Mesenchymal stem cell (in vitro differentiated cells and primary cell): ENCODE results near the gene FLT1.

Source experiments
- DNase-seq: peaks from one replicate; pipeline ENCODE4 v3.0.0-alpha.2; 2013
- H2AFZ ChIP-seq: one replicate; pipeline ENCODE4 v1.6.1; 2013; ENCODE audit warnings: low read depth, mild to moderate bottlenecking, control low read depth, inconsistent platforms, low read length, moderate library complexity
- H2AK5ac ChIP-seq: 2 replicates; pipeline ENCODE4 v1.6.1; 2013; ENCODE audit warnings: low read length, moderate library complexity, mild to moderate bottlenecking, inconsistent platforms; ENCODE audit not compliant: severe bottlenecking
- H2BK120ac ChIP-seq: one replicate; pipeline ENCODE4 v1.6.1; 2013; ENCODE audit warnings: low read depth, mild to moderate bottlenecking, inconsistent platforms, low read length, moderate library complexity
- H2BK12ac ChIP-seq, 2 experiments: one replicate each; pipeline ENCODE4 v1.6.1; 2013; ENCODE audit warnings: inconsistent platforms in 2 of 2, low read length in 2 of 2, mild to moderate bottlenecking in 2 of 2, moderate library complexity in 2 of 2, control low read depth in 1 of 2
- H2BK15ac ChIP-seq: one replicate; pipeline ENCODE4 v1.6.1; 2013; ENCODE audit warnings: mild to moderate bottlenecking, low read depth, inconsistent platforms; ENCODE audit not compliant: poor library complexity, severe bottlenecking
- H2BK5ac ChIP-seq: 2 replicates; pipeline ENCODE4 v1.6.1; 2013; ENCODE audit warnings: low read depth, mild to moderate bottlenecking, low read length, control low read depth, inconsistent platforms; ENCODE audit not compliant: poor library complexity, severe bottlenecking
- H3K14ac ChIP-seq, 2 experiments: one replicate each; pipeline ENCODE4 v1.6.1; 2013; ENCODE audit warnings: inconsistent platforms in 2 of 2, low read length in 2 of 2, control low read depth in 1 of 2, mild to moderate bottlenecking in 1 of 2, moderate library complexity in 1 of 2
- H3K18ac ChIP-seq, 2 experiments: one replicate each; pipeline ENCODE4 v1.6.1; 2013; ENCODE audit warnings: inconsistent platforms in 2 of 2, low read length in 2 of 2, control low read depth in 1 of 2, low read depth in 1 of 2, mild to moderate bottlenecking in 1 of 2
- H3K23ac ChIP-seq, 2 experiments: one replicate each; pipeline ENCODE4 v1.6.1; 2013; ENCODE audit warnings: inconsistent platforms in 2 of 2, low read length in 2 of 2, mild to moderate bottlenecking in 2 of 2, moderate library complexity in 2 of 2, control low read depth in 1 of 2
- H3K27ac ChIP-seq: 2 replicates; pipeline ENCODE4 v1.5.1; 2013; ENCODE audit warnings: mild to moderate bottlenecking, moderate library complexity, low read length, control low read depth, inconsistent platforms; ENCODE audit not compliant: poor library complexity, severe bottlenecking
- H3K27me3 ChIP-seq, 2 experiments: 2 replicates each; pipeline versions ENCODE4 v1.6.1 to v1.7.0; 2013; ENCODE audit warnings: low read length in 2 of 2, mild to moderate bottlenecking in 2 of 2, moderate library complexity in 2 of 2, control low read depth in 1 of 2, inconsistent platforms in 1 of 2; ENCODE audit not compliant: control insufficient read depth in 1 of 2, insufficient read depth in 1 of 2
- H3K36me3 ChIP-seq, 2 experiments: 2 replicates each; pipeline versions ENCODE4 v1.6.1 to v1.7.0; 2013; ENCODE audit warnings: low read length in 2 of 2, control low read depth in 1 of 2, inconsistent platforms in 1 of 2, low read depth in 1 of 2, mild to moderate bottlenecking in 1 of 2; ENCODE audit not compliant: insufficient read depth in 2 of 2, control insufficient read depth in 1 of 2
- H3K4ac ChIP-seq, 2 experiments: one replicate each; pipeline ENCODE4 v1.6.1; 2013; ENCODE audit warnings: inconsistent platforms in 2 of 2, low read length in 2 of 2, mild to moderate bottlenecking in 2 of 2, moderate library complexity in 2 of 2, control low read depth in 1 of 2, low read depth in 1 of 2
- H3K4me1 ChIP-seq: 2 replicates; pipeline ENCODE4 v1.6.1; 2013; ENCODE audit warnings: low read depth, low read length, control low read depth; ENCODE audit not compliant: control insufficient read depth, insufficient read depth
- H3K4me2 ChIP-seq: 2 replicates; pipeline ENCODE4 v1.6.1; 2013; ENCODE audit warnings: low read length, mild to moderate bottlenecking, inconsistent platforms; ENCODE audit not compliant: poor library complexity, severe bottlenecking
- H3K4me3 ChIP-seq, 2 experiments: 2 replicates each; pipeline versions ENCODE4 v1.5.1 to v1.7.0; 2013; ENCODE audit warnings: low read length in 2 of 2, mild to moderate bottlenecking in 2 of 2, control low read depth in 1 of 2, low read depth in 1 of 2; ENCODE audit not compliant: insufficient read depth in 1 of 2
- H3K79me1 ChIP-seq: replicated peaks from 2 replicates; pipeline ENCODE4 v1.6.1; 2013; ENCODE audit warnings: mild to moderate bottlenecking, control low read depth, low read length, inconsistent platforms; ENCODE audit not compliant: poor library complexity, severe bottlenecking
- H3K9ac ChIP-seq: 2 replicates; pipeline ENCODE4 v1.7.0; 2013; ENCODE audit warnings: mild to moderate bottlenecking, low read length, moderate library complexity
- H3K9me3 ChIP-seq: 2 replicates; pipeline ENCODE4 v1.7.0; 2013; ENCODE audit warnings: mild to moderate bottlenecking, low read length; ENCODE audit not compliant: control insufficient read depth
- H4K8ac ChIP-seq: one replicate; pipeline ENCODE4 v1.6.1; 2013; ENCODE audit warnings: inconsistent platforms, mild to moderate bottlenecking, low read length, moderate library complexity
- H4K91ac ChIP-seq: one replicate; pipeline ENCODE4 v1.6.1; 2013; ENCODE audit warnings: mild to moderate bottlenecking, low read length, inconsistent platforms
- WGBS: methylation state at CpG from one replicate; pipeline ENCODE4 v1.1.7; 2013; ENCODE audit warnings: mixed read lengths; 5-methylcytosine and 5-hydroxymethylcytosine counted together

Gene FLT1

DNA sequence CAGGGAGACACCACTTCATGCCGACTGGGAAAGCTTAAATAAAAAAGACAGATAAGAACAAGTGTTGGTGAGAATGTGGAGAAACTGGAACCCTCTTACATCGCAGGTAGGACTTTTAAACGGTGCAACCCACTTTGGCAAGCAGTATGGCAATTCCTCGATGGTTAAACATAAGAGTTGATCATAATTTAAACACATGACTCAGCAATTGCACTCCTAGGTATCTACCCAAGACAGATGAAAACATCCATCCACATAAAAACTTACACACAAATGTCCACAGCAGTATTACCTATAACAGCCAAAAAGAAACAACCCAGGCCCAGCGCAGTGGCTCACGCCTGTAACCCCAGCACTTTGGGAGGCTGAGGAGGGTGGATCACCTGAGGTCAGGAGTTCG lies 21.9 kb downstream of the FLT1 start:
- Histone ChIP-seq H3K4me1 (no peaks in the 10 kb centered on the region), H4K8ac (no peak overlapping the region), H3K27me3 (peaks cover 0 to 10% of the 10 kb centered on the region in 2 experiments), H2AFZ (no peak overlapping the region), H3K4me2 (no peak overlapping the region), H3K79me1 (no peaks in the 10 kb centered on the region), H3K18ac (no peak overlapping the region), H2BK12ac (peak overlapping the region in 1 of 2 experiments; percentile 60), H3K27ac (no peak overlapping the region), H2AK5ac (no peak overlapping the region), H3K9ac (no peak overlapping the region), H3K4ac (no peak overlapping the region), H2BK5ac (no peak overlapping the region), H3K36me3 (no peaks in the 10 kb centered on the region), H2BK15ac (no peak overlapping the region), H3K4me3 (no peak overlapping the region), H2BK120ac (no peak overlapping the region), H3K9me3 (no peaks in the 10 kb centered on the region), H4K91ac (no peak overlapping the region), H3K14ac (no peak overlapping the region), H3K23ac (no peak overlapping the region)
- WGBS: 99% methylated on average over 7 of the region's 7 CpGs
- DNase-seq: no peak

DNA sequence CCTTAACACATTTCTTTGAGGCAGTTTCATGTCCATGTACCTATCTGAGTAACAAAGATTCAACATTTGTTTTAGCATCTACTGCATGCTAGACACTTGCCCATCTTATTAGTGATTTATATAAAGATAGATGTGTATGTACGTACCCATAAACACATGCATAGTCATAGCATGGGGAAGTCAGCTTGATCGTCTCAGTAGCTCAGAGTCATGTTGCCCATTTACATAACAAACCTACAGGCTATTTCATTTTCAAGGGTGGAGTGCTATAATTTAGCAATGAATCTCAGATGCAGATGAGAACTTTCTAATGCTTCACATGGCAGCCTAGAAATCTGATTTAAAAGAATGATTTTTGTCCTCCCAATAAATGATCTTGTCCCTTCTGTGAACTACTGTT lies 23.5 kb downstream of the FLT1 start:
- peaks cover 0 to 3% of the 10 kb centered on the region in 2 experiments for H3K27me3 ChIP-seq
- H2BK15ac ChIP-seq: no peak overlapping the region
- H3K4me3 ChIP-seq: no peak overlapping the region
- no peak overlapping the region for H4K8ac ChIP-seq
- no peak overlapping the region for H3K23ac ChIP-seq
- H3K9me3 ChIP-seq: no peaks in the 10 kb centered on the region
- no peak overlapping the region for H3K18ac ChIP-seq
- no peak overlapping the region for H3K4me2 ChIP-seq
- no peak overlapping the region for H2BK120ac ChIP-seq
- H3K27ac ChIP-seq: no peak overlapping the region
- no CpG with 5 or more reads among the region's 2 CpGs for WGBS
- no peak overlapping the region for H2AFZ ChIP-seq
- H2BK12ac ChIP-seq: no peak overlapping the region
- no peaks in the 10 kb centered on the region for H3K36me3 ChIP-seq
- DNase-seq: no peak
- no peaks in the 10 kb centered on the region for H3K79me1 ChIP-seq
- H3K4me1 ChIP-seq: no peaks in the 10 kb centered on the region
- no peak overlapping the region for H3K14ac ChIP-seq
- H3K9ac ChIP-seq: no peak overlapping the region
- no peak overlapping the region for H2AK5ac ChIP-seq
- no peak overlapping the region for H2BK5ac ChIP-seq
- H3K4ac ChIP-seq: no peak overlapping the region
- no peak overlapping the region for H4K91ac ChIP-seq

DNA sequence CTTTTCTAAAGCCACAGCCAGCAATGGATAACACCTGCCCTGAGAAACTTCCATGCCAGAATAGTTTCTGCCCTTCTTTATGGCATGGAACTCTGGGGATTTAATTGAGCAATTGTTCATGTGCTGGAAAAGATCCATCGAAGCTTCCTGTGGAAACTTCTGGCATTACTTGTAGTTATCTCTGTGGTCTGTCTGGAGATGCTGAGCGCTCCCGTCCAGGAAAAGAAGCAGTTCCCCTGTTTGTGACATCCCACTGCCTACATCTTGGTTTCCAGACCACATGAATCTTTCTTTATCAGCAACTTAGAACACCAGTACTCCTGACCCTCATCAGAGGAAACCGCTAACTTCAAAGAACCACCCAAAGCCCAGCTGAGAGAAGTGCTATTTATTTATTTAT lies 24.6 kb downstream of the FLT1 start:
- no peak overlapping the region for H2BK12ac ChIP-seq
- H3K4me2 ChIP-seq: no peak overlapping the region
- H3K23ac ChIP-seq: no peak overlapping the region
- no peak overlapping the region for H2AFZ ChIP-seq
- no peak overlapping the region for H2BK120ac ChIP-seq
- H3K9ac ChIP-seq: no peak overlapping the region
- no peaks in the 10 kb centered on the region for H3K36me3 ChIP-seq
- H3K4me3 ChIP-seq: no peak overlapping the region
- DNase-seq: peak; percentile 43
- H2BK5ac ChIP-seq: no peak overlapping the region
- H4K91ac ChIP-seq: no peak overlapping the region
- H4K8ac ChIP-seq: no peak overlapping the region
- no peak overlapping the region for H2BK15ac ChIP-seq
- no peaks in the 10 kb centered on the region for H3K9me3 ChIP-seq
- no peaks in the 10 kb centered on the region for H3K4me1 ChIP-seq
- H3K18ac ChIP-seq: no peak overlapping the region
- no peak overlapping the region for H3K14ac ChIP-seq
- H3K79me1 ChIP-seq: no peaks in the 10 kb centered on the region
- 85% methylated on average over 3 of the region's 4 CpGs for WGBS
- H3K27me3 ChIP-seq: peaks cover 0 to 3% of the 10 kb centered on the region in 2 experiments
- no peak overlapping the region for H3K4ac ChIP-seq
- H3K27ac ChIP-seq: no peak overlapping the region
- H2AK5ac ChIP-seq: no peak overlapping the region

DNA sequence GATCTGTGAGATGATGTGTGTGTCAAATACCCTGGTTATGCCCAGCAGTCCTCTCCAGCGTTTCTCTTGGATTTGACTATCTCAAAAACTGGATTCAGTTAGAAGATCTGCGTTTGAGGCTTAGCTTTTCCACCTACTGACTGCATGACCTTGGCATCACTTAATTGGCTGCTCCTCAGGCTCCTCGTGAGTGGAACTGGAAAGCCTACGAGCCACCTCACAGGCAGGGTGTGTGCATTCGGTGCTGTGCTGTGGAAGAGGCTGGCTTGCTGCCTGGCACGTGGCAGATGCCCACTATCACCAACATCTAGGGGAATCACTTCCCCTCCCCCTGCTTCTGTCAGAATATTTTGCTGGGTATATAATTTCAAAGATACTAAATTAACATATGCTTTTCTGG lies 25.6 kb downstream of the FLT1 start:
- no peak for DNase-seq
- H4K8ac ChIP-seq: no peak overlapping the region
- WGBS: 96% methylated on average over 5 of the region's 6 CpGs
- H2AK5ac ChIP-seq: no peak overlapping the region
- no peak overlapping the region for H2BK12ac ChIP-seq
- no peak overlapping the region for H2AFZ ChIP-seq
- H3K4ac ChIP-seq: no peak overlapping the region
- H3K18ac ChIP-seq: no peak overlapping the region
- H3K14ac ChIP-seq: no peak overlapping the region
- H3K36me3 ChIP-seq: no peaks in the 10 kb centered on the region
- H3K9ac ChIP-seq: no peak overlapping the region
- H2BK5ac ChIP-seq: no peak overlapping the region
- no peak overlapping the region for H4K91ac ChIP-seq
- H3K79me1 ChIP-seq: no peaks in the 10 kb centered on the region
- H3K4me2 ChIP-seq: no peak overlapping the region
- H2BK15ac ChIP-seq: no peak overlapping the region
- no peak overlapping the region for H3K4me3 ChIP-seq
- no peak overlapping the region for H3K23ac ChIP-seq
- no peaks in the 10 kb centered on the region for H3K4me1 ChIP-seq
- H3K9me3 ChIP-seq: no peaks in the 10 kb centered on the region
- H2BK120ac ChIP-seq: no peak overlapping the region
- H3K27me3 ChIP-seq: peaks cover 3% of the 10 kb centered on the region in 2 experiments
- H3K27ac ChIP-seq: no peak overlapping the region
